Activated CD4-positive, alpha-beta T cell treated with anti-CD3 and anti-CD28 coated beads, Interleukin-2, amount 50 U/mL, for 4 hours (primary cell): ENCODE results near the gene IFI27L1.

ENCODE experiments used
- DNase-seq, 2 experiments: peaks; one replicate each; pipeline ENCODE4 v3.0.0-alpha.2; 2020

The IFI27L1 gene

GRCh38 chr14:94081386-94081820, 293 bp downstream of the IFI27L1 start:
- no peak for DNase-seq

GRCh38 chr14:94087891-94088290, 6.8 kb downstream of the IFI27L1 start:
- DNase-seq, result no peak

GRCh38 chr14:94088516-94088915, 7.4 kb downstream of the IFI27L1 start:
- DNase-seq, result no peak

- DNase-seq, result no peak
These were observed 8.4 kb downstream of the IFI27L1 start for GRCh38 chr14:94089479-94089878.

GRCh38 chr14:94093418-94093817, 12.3 kb downstream of the IFI27L1 start:
- DNase-seq, result no peak

DNA sequence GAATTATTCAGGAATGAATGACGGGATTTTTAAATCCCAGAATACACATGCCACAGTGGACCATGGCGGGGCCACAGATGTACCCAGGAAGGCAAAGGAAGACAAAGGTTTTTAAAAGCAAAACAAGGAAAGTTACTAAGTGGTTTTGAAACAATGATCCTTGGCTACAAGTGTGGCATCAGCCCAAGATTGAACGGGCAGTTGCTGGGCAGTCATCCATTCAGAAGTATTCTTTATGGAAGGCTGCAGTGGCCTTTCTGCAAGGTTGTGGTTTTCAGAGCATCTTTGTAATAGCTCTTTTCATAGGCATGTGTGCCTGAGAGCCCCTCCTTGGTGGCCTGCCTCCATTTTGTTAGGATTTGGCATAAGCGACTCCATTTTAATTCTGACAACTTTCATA, 16.0 kb downstream of the IFI27L1 start:
- DNase-seq, result no peak

DNA sequence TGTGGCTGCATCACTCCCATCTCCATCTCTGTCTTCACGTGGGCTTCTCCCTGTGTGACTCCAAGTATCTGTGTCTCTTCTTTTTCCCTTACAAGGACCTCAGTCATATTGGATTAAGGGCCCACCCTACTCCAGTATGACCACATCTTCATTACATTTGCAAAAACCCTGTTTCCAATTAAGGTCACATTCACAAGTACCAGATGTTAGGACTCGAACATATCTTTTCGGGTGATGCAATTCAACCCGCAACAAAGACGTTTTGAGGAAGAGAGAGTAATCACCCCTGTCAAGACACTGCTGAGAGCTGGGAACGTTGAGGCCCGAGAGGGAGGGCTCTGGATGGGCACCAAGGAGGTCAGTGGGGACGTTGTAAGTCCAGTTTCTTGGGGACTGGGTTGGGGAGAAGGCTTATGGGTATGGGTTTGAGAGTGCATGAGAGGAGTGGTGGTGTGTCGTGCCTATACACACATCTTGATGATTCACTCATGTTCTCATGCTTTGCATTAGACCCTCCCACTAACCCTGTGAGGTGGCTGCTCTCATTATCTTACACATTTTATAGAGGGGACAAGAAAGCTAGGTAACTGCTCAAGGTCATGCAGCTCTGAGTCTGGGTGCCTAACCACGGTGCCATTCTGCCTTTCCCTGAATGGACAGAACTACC, 17.3 kb downstream of the IFI27L1 start:
- DNase-seq, result no peak

GRCh38 chr14:94099006-94099405, 17.9 kb downstream of the IFI27L1 start:
- no peak for DNase-seq

DNA sequence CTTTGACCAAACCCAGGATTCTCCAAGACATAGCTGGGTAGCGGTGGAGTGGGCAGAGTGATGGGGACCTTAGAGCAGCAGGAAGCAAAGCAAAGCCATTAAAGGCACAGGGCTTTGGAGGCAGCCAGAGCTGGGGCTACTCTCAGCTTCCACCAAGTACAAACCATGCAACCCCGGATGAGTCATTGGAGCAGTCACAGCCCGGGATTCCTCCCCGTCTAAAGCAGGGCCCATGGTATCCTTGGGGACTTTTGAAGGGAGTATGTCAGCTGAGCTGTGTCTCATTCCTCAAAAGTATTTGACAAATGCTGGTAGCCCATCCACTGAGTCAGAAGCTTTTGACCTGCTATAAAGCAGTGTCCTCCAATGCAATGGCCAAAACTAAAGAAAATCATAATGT, 19.7 kb downstream of the IFI27L1 start:
- DNase-seq, result no peak

DNA sequence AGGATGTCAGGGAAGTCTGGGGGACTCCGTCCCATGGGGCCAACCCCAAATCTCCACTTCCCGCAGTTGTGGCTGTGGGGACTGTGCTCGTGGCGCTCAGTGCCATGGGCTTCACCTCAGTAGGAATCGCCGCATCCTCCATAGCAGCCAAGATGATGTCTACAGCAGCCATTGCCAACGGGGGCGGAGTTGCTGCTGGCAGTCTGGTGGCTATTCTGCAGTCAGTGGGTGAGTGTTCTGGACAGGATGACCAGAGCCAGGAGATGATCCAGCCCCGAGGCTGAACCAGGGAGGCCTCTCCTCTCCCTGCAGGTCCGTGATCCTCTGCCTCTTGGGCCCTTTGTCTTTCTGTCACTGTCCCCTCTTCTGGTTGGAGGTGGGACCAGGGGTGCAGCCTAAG, 20.6 kb downstream of the IFI27L1 start:
- DNase-seq, result no peak

- no peak for DNase-seq
These were observed 21.8 kb downstream of the IFI27L1 start for GRCh38 chr14:94102768-94103482.

DNA sequence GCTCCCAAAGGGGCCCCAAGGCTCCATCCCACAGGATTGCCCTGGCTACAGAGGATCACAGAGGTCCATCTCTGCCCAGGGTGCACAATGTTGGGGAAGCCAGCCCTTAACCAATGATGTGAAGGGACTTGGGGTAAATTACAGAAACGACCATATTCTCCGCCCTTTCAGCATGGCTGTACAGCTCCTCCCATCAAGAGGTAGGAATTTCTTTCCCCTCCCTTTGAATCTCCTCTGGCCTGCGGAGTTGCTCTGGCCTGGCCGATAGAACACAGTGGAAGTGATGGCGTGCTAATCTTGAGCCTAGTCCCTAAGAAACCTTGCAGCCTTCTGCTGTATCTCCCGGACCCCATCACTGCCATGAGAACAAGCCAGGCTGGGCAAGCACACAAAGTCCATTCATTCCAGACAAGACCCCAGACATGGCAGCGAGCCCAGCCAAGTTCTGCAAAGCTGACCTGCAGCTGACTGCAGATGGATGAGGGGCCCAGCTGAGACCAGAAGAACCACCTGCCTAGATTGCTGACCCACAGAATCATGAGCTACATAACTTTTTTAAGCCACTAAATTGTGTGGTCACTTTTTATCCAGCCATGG, 22.5 kb downstream of the IFI27L1 start:
- no peak for DNase-seq

- DNase-seq, result no peak
These were observed 23.6 kb downstream of the IFI27L1 start for GRCh38 chr14:94104731-94105130.

DNA sequence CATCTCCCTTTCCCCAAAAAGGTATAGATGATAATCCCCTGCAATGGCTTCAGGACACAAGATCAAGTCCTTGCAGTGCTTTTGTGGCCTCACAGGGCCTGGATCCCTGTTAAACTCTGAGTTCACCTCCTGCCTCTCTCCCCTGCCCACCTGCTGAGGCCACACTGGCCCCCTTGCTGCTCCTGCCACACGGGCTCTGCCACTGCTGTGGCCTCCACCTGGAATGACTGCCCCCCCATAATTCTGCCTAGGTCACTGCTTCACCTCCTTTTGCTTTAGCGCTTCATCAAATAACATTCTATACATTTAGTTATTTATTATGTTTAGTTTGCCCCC, 28.8 kb downstream of the IFI27L1 start:
- no peak for DNase-seq

DNA sequence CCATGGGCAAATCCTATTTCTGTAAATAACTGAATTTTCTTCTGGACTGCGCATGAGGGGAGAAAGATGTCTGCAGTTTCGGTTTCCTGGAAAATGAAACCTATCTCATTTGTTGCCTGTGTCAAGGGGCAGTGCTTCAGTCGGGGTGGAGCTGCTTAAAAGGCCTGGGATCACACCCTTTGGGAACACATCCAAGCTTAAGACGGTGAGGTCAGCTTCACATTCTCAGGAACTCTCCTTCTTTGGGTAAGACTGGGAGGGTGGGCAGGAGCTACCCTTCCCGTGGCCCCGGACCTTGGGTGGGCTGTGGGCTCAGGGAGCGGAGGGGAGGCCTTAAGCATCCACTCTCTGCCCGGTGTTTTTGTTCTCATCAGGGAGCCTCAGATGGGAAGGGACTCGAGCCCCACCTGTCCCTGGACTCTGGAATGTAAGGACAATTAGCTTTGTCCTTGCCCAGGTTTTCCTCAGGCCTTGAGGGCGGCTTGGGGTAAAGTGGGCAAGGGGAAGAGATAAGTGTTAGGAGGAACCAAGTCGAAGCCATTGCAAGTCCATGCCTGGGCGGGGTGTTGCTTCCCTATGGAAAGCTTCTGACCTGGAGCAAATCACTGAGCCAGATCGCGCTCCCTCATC, 29.6 kb downstream of the IFI27L1 start, which contains the start of gene IFI27:
TSS of gene IFI27 (plus strand) at position 185 of the 630 bp plus-strand sequence.
- no peak for DNase-seq

- no peak for DNase-seq
These were observed 30.4 kb downstream of the IFI27L1 start for GRCh38 chr14:94111276-94112095.

DNA sequence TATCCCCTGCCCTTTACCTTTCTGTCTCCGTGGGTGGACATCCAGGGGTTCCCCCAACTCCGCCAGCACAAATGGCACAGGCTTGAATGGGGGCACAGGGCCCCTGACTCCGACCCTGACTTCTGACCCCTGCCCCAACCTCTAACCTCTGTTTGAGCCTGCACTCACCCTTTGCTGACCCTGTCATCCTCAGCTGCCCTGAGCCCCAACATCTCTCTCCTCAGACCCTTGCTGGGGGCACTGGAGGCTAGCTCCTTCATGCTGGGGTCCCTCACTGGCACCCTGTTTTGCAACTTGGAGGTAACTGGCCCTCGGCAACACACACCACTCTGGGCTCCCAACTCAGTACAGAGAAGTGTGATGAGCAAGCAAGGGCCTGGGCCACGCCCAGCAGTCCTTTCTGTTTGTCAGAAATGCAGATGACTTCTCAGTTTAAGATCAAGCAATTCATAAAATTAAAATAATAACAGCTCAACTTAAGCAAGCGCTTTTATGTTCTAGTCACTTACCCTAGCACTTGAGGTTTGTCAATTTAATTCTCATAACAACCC, 31.5 kb downstream of the IFI27L1 start:
- no peak for DNase-seq

DNA sequence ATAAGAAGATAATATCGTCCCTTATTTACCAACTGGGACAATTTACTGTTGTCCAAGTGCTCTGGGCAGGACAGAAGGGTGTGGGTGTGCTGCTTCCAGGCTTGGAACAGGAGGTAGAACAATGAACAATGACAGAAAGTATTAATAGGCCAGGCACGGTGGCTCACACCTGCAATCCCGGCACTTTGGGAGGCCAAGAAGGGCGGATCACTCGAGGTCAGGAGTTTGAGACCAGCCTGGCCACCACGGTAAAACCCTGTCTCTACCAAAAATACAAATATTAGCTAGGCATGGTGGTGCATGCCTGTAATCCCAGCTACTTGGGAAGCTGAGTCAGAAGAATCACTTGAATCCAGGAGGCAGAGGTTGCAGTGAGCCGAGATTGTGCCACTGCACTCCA, 32.0 kb downstream of the IFI27L1 start:
- DNase-seq, result no peak

- no peak for DNase-seq
These were observed 32.4 kb downstream of the IFI27L1 start for GRCh38 chr14:94113490-94113889.

DNA sequence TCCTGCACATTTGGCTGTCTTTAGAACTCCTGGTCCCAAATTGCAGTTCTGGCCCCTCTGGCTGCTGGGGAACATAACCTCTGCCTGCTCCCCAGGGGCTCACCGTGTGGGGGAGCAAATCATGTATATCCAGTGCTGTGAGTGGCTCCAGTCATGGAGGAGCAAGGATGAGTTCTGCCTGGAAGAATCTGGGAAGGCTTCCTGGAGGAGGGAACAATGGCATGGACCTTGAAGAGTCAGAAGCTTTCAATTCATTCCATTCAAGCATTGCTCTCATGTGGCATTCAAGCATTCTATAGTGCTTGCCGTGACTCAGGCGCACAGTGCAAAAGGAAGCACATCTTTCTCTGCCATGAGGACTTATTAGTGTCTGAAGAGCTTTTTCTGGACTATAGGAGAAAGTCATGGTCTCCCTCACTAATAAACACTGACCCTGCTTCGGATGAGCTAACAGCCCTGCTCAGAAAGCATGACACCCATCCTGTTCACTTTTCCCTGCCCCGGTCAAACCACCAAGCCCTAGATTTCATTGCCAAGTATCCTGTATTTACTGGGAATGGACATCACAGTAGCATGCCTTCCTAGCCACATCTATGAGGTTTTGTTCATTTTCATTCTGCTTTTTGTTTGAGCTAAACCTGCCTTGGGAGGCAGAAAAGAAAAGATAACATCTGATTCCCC, 32.9 kb downstream of the IFI27L1 start:
- DNase-seq, result no peak

DNA sequence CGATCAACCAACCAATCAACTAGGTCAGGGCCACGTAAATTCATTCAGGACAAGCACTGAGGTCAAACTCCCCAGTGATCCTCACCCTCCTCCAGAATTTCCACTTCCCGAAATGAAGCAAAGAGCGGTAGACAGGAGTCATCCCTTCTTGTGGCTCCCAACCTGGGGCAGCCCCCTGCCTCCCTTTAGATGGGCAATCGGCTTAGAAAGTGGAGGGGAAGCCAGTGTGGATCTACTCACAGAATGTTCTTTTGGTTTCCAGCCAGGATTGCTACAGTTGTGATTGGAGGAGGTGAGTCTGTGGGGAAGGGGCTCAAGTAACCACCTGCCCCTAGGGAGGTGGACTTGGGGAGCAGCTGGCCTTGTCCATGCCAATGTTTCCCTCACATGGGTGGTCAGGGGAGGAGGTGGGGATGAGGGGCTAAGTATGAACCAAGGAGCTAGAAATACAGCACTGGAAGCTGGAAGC, 33.5 kb downstream of the IFI27L1 start:
- DNase-seq, result no peak

DNA sequence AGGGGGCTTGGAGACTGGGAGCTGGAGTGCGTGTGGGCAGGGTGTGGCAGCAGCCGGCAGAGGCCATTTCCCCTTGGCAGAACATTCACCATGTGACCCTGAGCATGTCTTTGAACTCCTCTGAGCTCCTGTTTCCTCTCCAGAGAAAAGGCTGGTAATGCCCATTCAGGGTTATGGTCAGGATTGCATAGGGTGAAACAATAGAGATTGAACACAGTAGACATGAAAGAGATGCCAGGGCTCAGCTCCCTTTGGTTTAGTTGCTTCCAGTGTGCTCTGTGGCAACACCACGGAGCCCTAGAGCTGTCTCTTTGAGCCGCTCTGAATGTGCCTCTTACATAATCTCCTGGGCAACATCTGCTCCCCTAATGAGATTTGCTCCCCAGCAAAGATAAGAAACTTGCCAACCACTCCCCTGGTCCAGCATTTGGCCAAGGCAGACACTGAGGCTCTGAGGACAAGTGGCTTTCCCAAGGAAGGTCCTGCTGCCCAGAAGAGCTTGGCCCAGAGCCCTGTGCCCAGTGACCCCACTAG, 34.0 kb downstream of the IFI27L1 start:
- no peak for DNase-seq
